ENCODE measurements around the gene KRT12. TPM values are rescaled to one million over a fixed set of nuclear protein-coding genes. Genes with fewer than 3 reads are reported as not detected.

KRT12 gene
- total and polyA plus RNA-seq, 9 of the 15 experiments (the other 6 are each of a cell fraction or from before 2014, with no cell fraction given) = 0.18 to 7.0 (median 2.2) TPM

- no peak for TF ChIP-seq SRSF7 (optimal IDR thresholded peaks at IDR 0.05; ENCODE audit: low read depth, low read length)
- no peak for TF ChIP-seq PRMT5 (CRISPR knock-in tag; IDR thresholded peaks at IDR 0.05)
- TF ChIP-seq MXI1 (IDR thresholded peaks at IDR 0.05; ENCODE audit: low read depth, low read length) = no peak
- TF ChIP-seq ZNF165 (CRISPR knock-in tag; IDR thresholded peaks at IDR 0.05; ENCODE audit: borderline replicate concordance) = no peak
- TF ChIP-seq NRF1 (conservative IDR thresholded peaks at IDR 0.05 in 1 of 2, IDR thresholded peaks at IDR 0.05 in 1 of 2) = peak; percentile 37 to 39; a peak in 2 of 4 replicates
- no peak for TF ChIP-seq NR2C1 (IDR thresholded peaks at IDR 0.05)
- TF ChIP-seq NR2C1 (tag; IDR thresholded peaks at IDR 0.05) = peak; percentile 46; the same call in 1 of the 2 replicates
- TF ChIP-seq YY1 (IDR thresholded peaks at IDR 0.05; ENCODE audit: borderline replicate concordance in 1 of 3, control insufficient read depth in 1 of 3, extremely low read depth in 1 of 3, insufficient read depth in 3 of 3, insufficient read length in 1 of 3, insufficient replicate concordance in 2 of 3, low read depth in 1 of 3, low read length in 2 of 3) = peak in 2 of 3 experiments; percentile 64 to 93
- TF ChIP-seq, protein P1, sequence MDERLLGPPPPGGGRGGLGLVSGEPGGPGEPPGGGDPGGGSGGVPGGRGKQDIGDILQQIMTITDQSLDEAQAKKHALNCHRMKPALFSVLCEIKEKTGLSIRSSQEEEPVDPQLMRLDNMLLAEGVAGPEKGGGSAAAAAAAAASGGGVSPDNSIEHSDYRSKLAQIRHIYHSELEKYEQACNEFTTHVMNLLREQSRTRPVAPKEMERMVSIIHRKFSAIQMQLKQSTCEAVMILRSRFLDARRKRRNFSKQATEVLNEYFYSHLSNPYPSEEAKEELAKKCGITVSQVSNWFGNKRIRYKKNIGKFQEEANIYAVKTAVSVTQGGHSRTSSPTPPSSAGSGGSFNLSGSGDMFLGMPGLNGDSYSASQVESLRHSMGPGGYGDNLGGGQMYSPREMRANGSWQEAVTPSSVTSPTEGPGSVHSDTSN (CRISPR knock-in tag; IDR thresholded peaks at IDR 0.05; ENCODE audit: low read depth) = no peak
- TF ChIP-seq, protein P1 (tag; conservative IDR thresholded peaks at IDR 0.05; ENCODE audit: low read depth) = peak; percentile 99
- TF ChIP-seq TBL1XR1 (IDR thresholded peaks at IDR 0.05; ENCODE audit: low read length in 2 of 2) = peak in 1 of 2 experiments; percentile 66; a peak in 1 of 4 replicates
- peak; percentile 96 to 99 for TF ChIP-seq ARNT (IDR thresholded peaks at IDR 0.05)
- peak; percentile 59 for TF ChIP-seq POLR2B (IDR thresholded peaks at IDR 0.05; ENCODE audit: low read depth, partially characterized antibody)
- peak; percentile 100 for TF ChIP-seq LEF1 (IDR thresholded peaks at IDR 0.05)
- no peak for TF ChIP-seq SREBF1 (IDR thresholded peaks at IDR 0.05; ENCODE audit: borderline replicate concordance, low read depth, low read length)
- TF ChIP-seq IRF1 (CRISPR knock-in tag; IDR thresholded peaks at IDR 0.05; ENCODE audit: borderline replicate concordance) = no peak
- TF ChIP-seq, protein P2, sequence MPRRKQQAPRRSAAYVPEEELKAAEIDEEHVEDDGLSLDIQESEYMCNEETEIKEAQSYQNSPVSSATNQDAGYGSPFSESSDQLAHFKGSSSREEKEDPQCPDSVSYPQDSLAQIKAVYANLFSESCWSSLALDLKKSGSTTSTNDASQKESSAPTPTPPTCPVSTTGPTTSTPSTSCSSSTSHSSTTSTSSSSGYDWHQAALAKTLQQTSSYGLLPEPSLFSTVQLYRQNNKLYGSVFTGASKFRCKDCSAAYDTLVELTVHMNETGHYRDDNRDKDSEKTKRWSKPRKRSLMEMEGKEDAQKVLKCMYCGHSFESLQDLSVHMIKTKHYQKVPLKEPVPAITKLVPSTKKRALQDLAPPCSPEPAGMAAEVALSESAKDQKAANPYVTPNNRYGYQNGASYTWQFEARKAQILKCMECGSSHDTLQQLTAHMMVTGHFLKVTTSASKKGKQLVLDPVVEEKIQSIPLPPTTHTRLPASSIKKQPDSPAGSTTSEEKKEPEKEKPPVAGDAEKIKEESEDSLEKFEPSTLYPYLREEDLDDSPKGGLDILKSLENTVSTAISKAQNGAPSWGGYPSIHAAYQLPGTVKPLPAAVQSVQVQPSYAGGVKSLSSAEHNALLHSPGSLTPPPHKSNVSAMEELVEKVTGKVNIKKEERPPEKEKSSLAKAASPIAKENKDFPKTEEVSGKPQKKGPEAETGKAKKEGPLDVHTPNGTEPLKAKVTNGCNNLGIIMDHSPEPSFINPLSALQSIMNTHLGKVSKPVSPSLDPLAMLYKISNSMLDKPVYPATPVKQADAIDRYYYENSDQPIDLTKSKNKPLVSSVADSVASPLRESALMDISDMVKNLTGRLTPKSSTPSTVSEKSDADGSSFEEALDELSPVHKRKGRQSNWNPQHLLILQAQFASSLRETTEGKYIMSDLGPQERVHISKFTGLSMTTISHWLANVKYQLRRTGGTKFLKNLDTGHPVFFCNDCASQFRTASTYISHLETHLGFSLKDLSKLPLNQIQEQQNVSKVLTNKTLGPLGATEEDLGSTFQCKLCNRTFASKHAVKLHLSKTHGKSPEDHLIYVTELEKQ (CRISPR knock-in tag; IDR thresholded peaks at IDR 0.05) = no peak
- no peak for TF ChIP-seq ZNF561 (CRISPR knock-in tag; conservative IDR thresholded peaks at IDR 0.05)
- TF ChIP-seq, protein P3, sequence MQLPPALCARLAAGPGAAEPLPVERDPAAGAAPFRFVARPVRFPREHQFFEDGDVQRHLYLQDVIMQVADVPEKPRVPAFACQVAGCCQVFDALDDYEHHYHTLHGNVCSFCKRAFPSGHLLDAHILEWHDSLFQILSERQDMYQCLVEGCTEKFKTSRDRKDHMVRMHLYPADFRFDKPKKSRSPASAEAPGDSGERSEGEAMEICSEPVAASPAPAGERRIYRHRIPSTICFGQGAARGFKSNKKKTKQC (CRISPR knock-in tag; IDR thresholded peaks at IDR 0.05) = no peak
- no peak for TF ChIP-seq BCL6 (CRISPR knock-in tag; IDR thresholded peaks at IDR 0.05)
These were observed 39.1 kb downstream of the KRT12 start (continued) for GRCh38 chr17:40827746-40828453.
